Natural killer cell (primary cell): Measurements from ENCODE around the gene RERE. TPM values are rescaled to one million over a fixed set of nuclear protein-coding genes. Genes with fewer than 3 reads are reported as not detected.
A peak's percentile ranks its signal among the peaks of the same experiment; 100 is the strongest.

Experiments used
- ATAC-seq, 3 donors: fragments of 150-1000 bp in 2 of 3; fragments of 200-7000 bp in 1 of 3; cut with Tn5 transposase; 1 replicate in 1 of 3; 2 replicates in 2 of 3; pipeline ENCODE4 v1.10.0; 2021; ENCODE audit warnings: mild to moderate bottlenecking in 2 of 3, moderate library complexity in 2 of 3
- DNase-seq, 2 donors: peaks; one replicate each; pipeline versions ENCODE4 v3.0.0 to v3.0.0-alpha.2; 2013 to 2021; ENCODE audit warnings: mixed read lengths in 1 of 2
- H3K27ac ChIP-seq: one replicate; pipeline ENCODE4 v1.5.1; 2013; ENCODE audit warnings: mild to moderate bottlenecking, low read length
- H3K27me3 ChIP-seq: one replicate; pipeline ENCODE4 v1.6.1; 2013; ENCODE audit warnings: low read length; ENCODE audit not compliant: control insufficient read depth, insufficient read depth
- H3K36me3 ChIP-seq: one replicate; pipeline ENCODE4 v1.6.1; 2013; ENCODE audit warnings: low read length; ENCODE audit not compliant: control insufficient read depth, insufficient read depth
- H3K4me1 ChIP-seq: one replicate; pipeline ENCODE4 v1.6.1; 2013; ENCODE audit warnings: low read length; ENCODE audit not compliant: control insufficient read depth, insufficient read depth
- H3K4me3 ChIP-seq: one replicate; pipeline ENCODE4 v1.5.1; 2013; ENCODE audit warnings: low read length
- H3K9me3 ChIP-seq: one replicate; pipeline ENCODE4 v1.6.1; 2013; ENCODE audit warnings: low read length; ENCODE audit not compliant: control insufficient read depth, insufficient read depth
- H3K27ac Mint-ChIP-seq, 2 donors: one replicate each; pipeline ENCODE4 v1.8.0; 2022; ENCODE audit warnings: mild to moderate bottlenecking in 2 of 2, mixed read lengths in 2 of 2, moderate library complexity in 1 of 2
- H3K27me3 Mint-ChIP-seq, 2 donors: one replicate each; pipeline ENCODE4 v1.8.0; 2022; ENCODE audit warnings: low read depth in 2 of 2, mixed read lengths in 2 of 2
- H3K36me3 Mint-ChIP-seq: one replicate; pipeline ENCODE4 v1.8.0; 2022; ENCODE audit warnings: mixed read lengths
- H3K4me1 Mint-ChIP-seq, 2 donors: one replicate each; pipeline ENCODE4 v1.8.0; 2022; ENCODE audit warnings: mixed read lengths in 2 of 2
- H3K4me3 Mint-ChIP-seq: one replicate; pipeline ENCODE4 v1.8.0; 2022; ENCODE audit warnings: mild to moderate bottlenecking, moderate library complexity, mixed read lengths
- H3K9me3 Mint-ChIP-seq, 2 donors: one replicate each; pipeline ENCODE4 v1.8.0; 2022; ENCODE audit warnings: mixed read lengths in 2 of 2
- CTCF ChIP-seq: fragments of 200-600 bp; IDR thresholded peaks from one replicate; pipeline ENCODE4 v1.8.0; 2022; ENCODE audit warnings: antibody characterized with exemption
- WGBS: methylation state at CpG from one replicate; pipeline ENCODE4 v1.1.7; 2013; ENCODE audit warnings: missing lambda C conversion rate; ENCODE audit not compliant: insufficient coverage; 5-methylcytosine and 5-hydroxymethylcytosine counted together
- intact Hi-C: fragments of 100-400 bp; cut with micrococcal nuclease; formaldehyde crosslinking; loops from one replicate; pipeline ENCODE4 v1.14.2; 2022
- total RNA-seq, 4 donors: library from RNA; stranded (reverse); fragments of 120-200 nt in 1 of 4; gene quantifications; one replicate each; pipeline versions ENCODE4 v1.2.3 to v1.2.4, GENCODE V29; 2013 to 2022

RERE gene
- total RNA-seq, 3 donors from 2014 or later (not counting 1 experiment from before 2014, with no cell fraction given), result 67.7 to 76.0 (median 73.0) TPM

GRCh38 chr1:8560035-8560434 is 257.4 kb downstream of the RERE start:
- intact Hi-C loops, result loop anchor here (5.0 kb wide), 1 partner anchor 42 kb away; no protein-coding TSS in a partner anchor
- Histone ChIP-seq H3K27me3 (no peaks in the 10 kb centered on the region), H3K27ac (no peak overlapping the region), H3K4me1 (no peaks in the 10 kb centered on the region), H3K9me3 (no peaks in the 10 kb centered on the region), H3K4me3 (no peak overlapping the region), H3K36me3 (no peaks in the 10 kb centered on the region)
- DNase-seq (no peak), ATAC-seq (no peak)
- no peaks in the 10 kb centered on the region for H3K27me3 Mint-ChIP-seq
- no peaks in the 10 kb centered on the region for H3K36me3 Mint-ChIP-seq
- no peak for TF ChIP-seq CTCF
- no peak overlapping the region for H3K4me3 Mint-ChIP-seq
- WGBS, result 86% methylated on average over 3 of the region's 4 CpGs
- no peak overlapping the region for H3K27ac Mint-ChIP-seq
- no peaks in the 10 kb centered on the region for H3K9me3 Mint-ChIP-seq
- peaks cover 14 to 25% of the 10 kb centered on the region in 2 donors for H3K4me1 Mint-ChIP-seq

GRCh38 chr1:8555582-8555981 is 261.9 kb downstream of the RERE start:
- TF ChIP-seq CTCF, result no peak
- Mint-ChIP-seq H3K27me3 (no peaks in the 10 kb centered on the region), H3K9me3 (no peaks in the 10 kb centered on the region), H3K4me1 (peaks cover 5 to 6% of the 10 kb centered on the region in 2 donors), H3K27ac (peak overlapping the region in 1 of 2 donors; percentile 19), H3K4me3 (no peak overlapping the region), H3K36me3 (no peaks in the 10 kb centered on the region)
- H3K27ac ChIP-seq, result no peak overlapping the region
- intact Hi-C loops, result no loop called here
- H3K36me3 ChIP-seq, result peaks cover 2% of the 10 kb centered on the region
- no peak overlapping the region for H3K4me3 ChIP-seq
- H3K4me1 ChIP-seq, result no peaks in the 10 kb centered on the region
- no peak for ATAC-seq
- DNase-seq, result no peak
- H3K9me3 ChIP-seq, result no peaks in the 10 kb centered on the region
- no peaks in the 10 kb centered on the region for H3K27me3 ChIP-seq

- Mint-ChIP-seq H3K27me3 (no peaks in the 10 kb centered on the region), H3K4me1 (peaks cover 5 to 6% of the 10 kb centered on the region in 2 donors), H3K4me3 (no peak overlapping the region), H3K27ac (no peak overlapping the region), H3K36me3 (no peaks in the 10 kb centered on the region), H3K9me3 (no peaks in the 10 kb centered on the region)
- WGBS, result 83% methylated on average over 2 of the region's 2 CpGs
- H3K4me1 ChIP-seq, result no peaks in the 10 kb centered on the region
- no peak overlapping the region for H3K27ac ChIP-seq
- no peaks in the 10 kb centered on the region for H3K9me3 ChIP-seq
- ATAC-seq, result no peak
- H3K36me3 ChIP-seq, result peaks cover 2% of the 10 kb centered on the region
- DNase-seq, result no peak
- no peak overlapping the region for H3K4me3 ChIP-seq
- intact Hi-C loops, result no loop called here
- no peaks in the 10 kb centered on the region for H3K27me3 ChIP-seq
- TF ChIP-seq CTCF, result no peak
These were observed 262.4 kb downstream of the RERE start for GRCh38 chr1:8554956-8555534.

GRCh38 chr1:8552820-8553397 is 264.5 kb downstream of the RERE start:
- no peak overlapping the region for H3K27ac ChIP-seq
- no peaks in the 10 kb centered on the region for H3K9me3 ChIP-seq
- Mint-ChIP-seq H3K36me3 (no peaks in the 10 kb centered on the region), H3K27ac (no peak overlapping the region), H3K4me1 (peaks cover 5 to 11% of the 10 kb centered on the region in 2 donors), H3K9me3 (no peaks in the 10 kb centered on the region), H3K4me3 (no peak overlapping the region), H3K27me3 (no peaks in the 10 kb centered on the region)
- no peaks in the 10 kb centered on the region for H3K4me1 ChIP-seq
- no peak for TF ChIP-seq CTCF
- no peaks in the 10 kb centered on the region for H3K27me3 ChIP-seq
- H3K36me3 ChIP-seq, result peaks cover 2% of the 10 kb centered on the region
- intact Hi-C loops, result no loop called here
- 97% methylated on average over 21 of the region's 21 CpGs for WGBS
- DNase-seq (no peak), ATAC-seq (peak in 1 of 3 donors; percentile 21)
- H3K4me3 ChIP-seq, result no peak overlapping the region
